ENCODE measurements around the gene NLRP13. TPM values are rescaled to one million over a fixed set of nuclear protein-coding genes. Genes with fewer than 3 reads are reported as not detected.

The NLRP13 gene, protein sequence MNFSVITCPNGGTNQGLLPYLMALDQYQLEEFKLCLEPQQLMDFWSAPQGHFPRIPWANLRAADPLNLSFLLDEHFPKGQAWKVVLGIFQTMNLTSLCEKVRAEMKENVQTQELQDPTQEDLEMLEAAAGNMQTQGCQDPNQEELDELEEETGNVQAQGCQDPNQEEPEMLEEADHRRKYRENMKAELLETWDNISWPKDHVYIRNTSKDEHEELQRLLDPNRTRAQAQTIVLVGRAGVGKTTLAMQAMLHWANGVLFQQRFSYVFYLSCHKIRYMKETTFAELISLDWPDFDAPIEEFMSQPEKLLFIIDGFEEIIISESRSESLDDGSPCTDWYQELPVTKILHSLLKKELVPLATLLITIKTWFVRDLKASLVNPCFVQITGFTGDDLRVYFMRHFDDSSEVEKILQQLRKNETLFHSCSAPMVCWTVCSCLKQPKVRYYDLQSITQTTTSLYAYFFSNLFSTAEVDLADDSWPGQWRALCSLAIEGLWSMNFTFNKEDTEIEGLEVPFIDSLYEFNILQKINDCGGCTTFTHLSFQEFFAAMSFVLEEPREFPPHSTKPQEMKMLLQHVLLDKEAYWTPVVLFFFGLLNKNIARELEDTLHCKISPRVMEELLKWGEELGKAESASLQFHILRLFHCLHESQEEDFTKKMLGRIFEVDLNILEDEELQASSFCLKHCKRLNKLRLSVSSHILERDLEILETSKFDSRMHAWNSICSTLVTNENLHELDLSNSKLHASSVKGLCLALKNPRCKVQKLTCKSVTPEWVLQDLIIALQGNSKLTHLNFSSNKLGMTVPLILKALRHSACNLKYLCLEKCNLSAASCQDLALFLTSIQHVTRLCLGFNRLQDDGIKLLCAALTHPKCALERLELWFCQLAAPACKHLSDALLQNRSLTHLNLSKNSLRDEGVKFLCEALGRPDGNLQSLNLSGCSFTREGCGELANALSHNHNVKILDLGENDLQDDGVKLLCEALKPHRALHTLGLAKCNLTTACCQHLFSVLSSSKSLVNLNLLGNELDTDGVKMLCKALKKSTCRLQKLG
- not detected for total RNA-seq (2013)
- polyA plus RNA-seq (not detected), polyA minus RNA-seq (under 0.01 TPM in 1 of 2 replicates, not detected in the other), total RNA-seq (0 to 1.1 (median 0) reads per million in 11 experiments)

DNA sequence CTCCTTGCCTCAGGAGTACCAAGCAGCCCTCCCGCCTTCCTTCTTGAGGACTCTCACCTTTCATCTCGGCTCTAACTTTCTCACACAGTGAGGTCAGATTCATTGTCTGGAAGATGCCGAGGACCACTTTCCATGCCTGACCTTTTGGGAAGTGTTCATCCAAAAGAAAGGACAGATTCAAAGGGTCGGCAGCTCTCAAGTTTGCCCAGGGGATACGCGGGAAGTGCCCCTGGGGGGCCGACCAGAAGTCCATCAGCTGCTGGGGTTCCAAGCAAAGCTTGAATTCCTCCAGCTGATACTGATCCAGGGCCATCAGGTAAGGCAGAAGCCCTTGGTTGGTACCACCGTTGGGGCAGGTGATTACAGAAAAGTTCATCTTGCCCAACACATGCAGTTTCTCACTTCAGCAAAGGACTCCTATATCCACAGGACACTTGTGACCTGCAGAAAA lies at the start of gene NLRP13:
Gene NLRP13 (minus strand): TSS at position 401 of the 451 bp plus-strand sequence. CDS start 25 bp downstream, at position 376.
- H3K9me3 Mint-ChIP-seq: peaks cover 26 to 67% (median 42%) of the 10 kb centered on the region in 7 donors
- H3K27ac Mint-ChIP-seq: no peak within 1 kb of the TSS
- no peaks in the 10 kb centered on the region for H3K27me3 ChIP-seq (ENCODE audit: control insufficient read depth in 2 of 2, insufficient read depth in 2 of 2, low read length in 2 of 2)
- no peaks in the 10 kb centered on the region for H4K20me1 ChIP-seq (ENCODE audit: insufficient read depth, low read length)
- H3K4me3 Mint-ChIP-seq: no peak within 1 kb of the TSS
- H3K4me1 ChIP-seq (ENCODE audit: control insufficient read depth in 1 of 2, insufficient read depth in 2 of 2, low read length in 2 of 2): no peaks in the 10 kb centered on the region
- no peak within 1 kb of the TSS for H3K27ac ChIP-seq (ENCODE audit: low read depth in 1 of 2, low read length in 2 of 2)
- DNase-seq: no peak
- no peaks in the 10 kb centered on the region for H3K4me1 Mint-ChIP-seq
- no peak within 1 kb of the TSS for H2AFZ ChIP-seq (ENCODE audit: insufficient read depth, low read depth, low read length, poor library complexity, severe bottlenecking)
- H3K9me3 ChIP-seq (replicated peaks in 1 of 2; ENCODE audit: control insufficient read depth in 1 of 2, insufficient read depth in 1 of 2, low read length in 2 of 2): peaks cover 47 to 55% of the 10 kb centered on the region in 2 donors
- no peak within 1 kb of the TSS for H3K4me2 ChIP-seq (replicated peaks; ENCODE audit: extremely low read depth, low read length, poor library complexity, severe bottlenecking)
- TF ChIP-seq, protein P1, sequence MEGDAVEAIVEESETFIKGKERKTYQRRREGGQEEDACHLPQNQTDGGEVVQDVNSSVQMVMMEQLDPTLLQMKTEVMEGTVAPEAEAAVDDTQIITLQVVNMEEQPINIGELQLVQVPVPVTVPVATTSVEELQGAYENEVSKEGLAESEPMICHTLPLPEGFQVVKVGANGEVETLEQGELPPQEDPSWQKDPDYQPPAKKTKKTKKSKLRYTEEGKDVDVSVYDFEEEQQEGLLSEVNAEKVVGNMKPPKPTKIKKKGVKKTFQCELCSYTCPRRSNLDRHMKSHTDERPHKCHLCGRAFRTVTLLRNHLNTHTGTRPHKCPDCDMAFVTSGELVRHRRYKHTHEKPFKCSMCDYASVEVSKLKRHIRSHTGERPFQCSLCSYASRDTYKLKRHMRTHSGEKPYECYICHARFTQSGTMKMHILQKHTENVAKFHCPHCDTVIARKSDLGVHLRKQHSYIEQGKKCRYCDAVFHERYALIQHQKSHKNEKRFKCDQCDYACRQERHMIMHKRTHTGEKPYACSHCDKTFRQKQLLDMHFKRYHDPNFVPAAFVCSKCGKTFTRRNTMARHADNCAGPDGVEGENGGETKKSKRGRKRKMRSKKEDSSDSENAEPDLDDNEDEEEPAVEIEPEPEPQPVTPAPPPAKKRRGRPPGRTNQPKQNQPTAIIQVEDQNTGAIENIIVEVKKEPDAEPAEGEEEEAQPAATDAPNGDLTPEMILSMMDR (IDR thresholded peaks at IDR 0.05): no peak
- no peaks in the 10 kb centered on the region for H3K79me2 ChIP-seq (ENCODE audit: insufficient read depth, low read length)
- H3K36me3 ChIP-seq (replicated peaks in 1 of 2; ENCODE audit: control insufficient read depth in 1 of 2, insufficient read depth in 2 of 2, low read length in 2 of 2): no peaks in the 10 kb centered on the region
- no peak within 1 kb of the TSS for H3K4me3 ChIP-seq (replicated peaks in 1 of 3; ENCODE audit: low read depth in 2 of 3, low read length in 3 of 3)
- no peak within 1 kb of the TSS for H3K9ac ChIP-seq (ENCODE audit: insufficient read depth, low read length, poor library complexity, severe bottlenecking)
- peaks cover 0 to 4% (median 0%) of the 10 kb centered on the region in 3 donors for H3K27me3 Mint-ChIP-seq (ENCODE audit: low read depth in 3 of 3)
- WGBS (ENCODE audit: insufficient coverage): 93% methylated on average over 5 of the region's 8 CpGs
- intact Hi-C loops (cut with micrococcal nuclease): no loop called here
- H3K36me3 Mint-ChIP-seq: no peaks in the 10 kb centered on the region

DNA sequence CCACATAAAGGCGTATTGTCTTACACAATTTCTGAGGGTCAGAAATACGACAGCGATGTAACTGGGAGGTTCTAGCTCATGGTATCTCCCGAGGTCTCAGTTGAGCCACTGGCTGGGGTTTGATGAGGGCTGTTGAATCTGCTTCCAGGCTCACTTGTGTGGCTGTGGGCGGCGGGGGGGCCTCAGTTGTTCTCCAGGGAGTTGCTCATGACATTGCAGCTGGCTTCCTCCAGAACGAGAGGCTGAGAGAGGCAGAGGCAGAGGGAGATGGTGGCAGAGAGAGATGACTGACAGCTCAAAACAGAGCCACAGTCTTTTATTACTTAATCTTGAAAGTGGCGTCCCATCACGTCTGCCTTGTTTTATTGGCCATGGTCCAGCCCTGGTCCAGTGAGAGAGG lies 48.3 kb upstream of the NLRP13 start:
- H3K36me3 ChIP-seq (replicated peaks in 1 of 2; ENCODE audit: control insufficient read depth in 1 of 2, insufficient read depth in 2 of 2, low read length in 2 of 2): no peaks in the 10 kb centered on the region
- no peak overlapping the region for H3K4me3 ChIP-seq (replicated peaks in 1 of 3; ENCODE audit: low read depth in 2 of 3, low read length in 3 of 3)
- no peaks in the 10 kb centered on the region for H3K79me2 ChIP-seq (ENCODE audit: insufficient read depth, low read length)
- H3K4me3 Mint-ChIP-seq: no peak overlapping the region
- WGBS (ENCODE audit: insufficient coverage): 84% methylated on average over 8 of the region's 9 CpGs
- H4K20me1 ChIP-seq (ENCODE audit: insufficient read depth, low read length): no peaks in the 10 kb centered on the region
- H3K27ac ChIP-seq (ENCODE audit: low read depth in 1 of 2, low read length in 2 of 2): no peak overlapping the region
- H3K27ac Mint-ChIP-seq: no peak overlapping the region
- TF ChIP-seq, protein P1 (IDR thresholded peaks at IDR 0.05): no peak
- H3K4me1 ChIP-seq (ENCODE audit: control insufficient read depth in 1 of 2, insufficient read depth in 2 of 2, low read length in 2 of 2): no peaks in the 10 kb centered on the region
- H3K9ac ChIP-seq (ENCODE audit: insufficient read depth, low read length, poor library complexity, severe bottlenecking): no peak overlapping the region
- H2AFZ ChIP-seq (ENCODE audit: insufficient read depth, low read depth, low read length, poor library complexity, severe bottlenecking): no peak overlapping the region
- H3K27me3 ChIP-seq (ENCODE audit: control insufficient read depth in 2 of 2, insufficient read depth in 2 of 2, low read length in 2 of 2): no peaks in the 10 kb centered on the region
- peaks cover 28 to 51% of the 10 kb centered on the region in 2 donors for H3K9me3 ChIP-seq (replicated peaks in 1 of 2; ENCODE audit: control insufficient read depth in 1 of 2, insufficient read depth in 1 of 2, low read length in 2 of 2)
- H3K36me3 Mint-ChIP-seq: no peaks in the 10 kb centered on the region
- intact Hi-C loops (cut with micrococcal nuclease): no loop called here
- H3K4me1 Mint-ChIP-seq: no peaks in the 10 kb centered on the region
- DNase-seq: no peak
- peaks cover 11 to 68% (median 40%) of the 10 kb centered on the region in 7 donors for H3K9me3 Mint-ChIP-seq
- peaks cover 0 to 1% (median 0%) of the 10 kb centered on the region in 3 donors for H3K27me3 Mint-ChIP-seq (ENCODE audit: low read depth in 3 of 3)
- H3K4me2 ChIP-seq (replicated peaks; ENCODE audit: extremely low read depth, low read length, poor library complexity, severe bottlenecking): no peak overlapping the region
